GM19468 (cell line): ENCODE results near the gene LACC1.

Source experiments
- ATAC-seq: cut with Tn5 transposase; IDR thresholded peaks from one replicate; pipeline ENCODE4 v1.9.1; 2021; ENCODE audit warnings: mild to moderate bottlenecking, moderate library complexity, moderate number of reproducible peaks; ENCODE audit not compliant: unreplicated experiment; ENCODE audit errors: extremely low read depth

LACC1 gene

GRCh38 chr13:43938449-43938848, 58.7 kb downstream of the LACC1 start:
- no peak for ATAC-seq

DNA sequence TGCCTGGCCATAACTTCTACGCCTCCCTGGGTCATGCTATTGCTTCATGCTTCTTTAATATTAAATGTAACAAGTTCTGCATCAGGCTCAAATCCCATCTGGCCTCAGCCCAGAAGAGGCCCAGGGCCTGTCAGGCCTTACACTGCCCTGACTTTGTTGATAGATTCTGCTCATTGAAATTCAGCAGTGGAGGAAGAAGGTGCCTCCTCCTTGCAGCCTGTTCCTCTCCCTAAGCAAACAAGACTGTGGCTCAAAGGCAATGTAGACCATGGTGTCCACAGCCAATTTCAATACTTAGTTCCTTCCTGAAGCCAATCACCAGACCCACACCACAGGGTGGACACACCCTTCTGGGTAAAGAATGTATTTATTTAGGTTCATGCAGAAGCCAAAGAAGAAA, 59.4 kb downstream of the LACC1 start:
- ATAC-seq: no peak

DNA sequence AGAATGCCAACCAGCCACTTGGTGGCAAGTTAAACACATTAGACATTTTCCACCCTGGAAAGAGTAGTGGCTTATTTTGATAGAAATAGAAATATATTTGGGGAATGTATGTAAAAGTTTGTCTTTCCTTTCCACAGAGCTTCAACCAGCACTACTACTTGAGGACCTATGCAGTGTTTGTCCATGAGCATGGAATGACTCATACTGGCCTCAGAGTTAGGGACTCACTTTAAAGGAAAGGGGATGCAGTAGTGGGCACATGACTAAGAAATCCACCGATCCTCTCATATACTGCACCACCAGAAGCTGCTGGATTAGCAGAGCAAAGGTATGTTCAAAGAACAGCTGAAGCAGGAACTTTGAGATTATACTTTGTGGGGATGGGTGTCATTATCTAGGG, 62.6 kb downstream of the LACC1 start:
- ATAC-seq: no peak
